ENCODE measurements around the gene KRT37. TPM values are rescaled to one million over a fixed set of nuclear protein-coding genes. Genes with fewer than 3 reads are reported as not detected.
"Not testable (repeated sequence)": the region's sequence is repeated elsewhere in the genome, so short reads cannot be mapped to it uniquely, and the experiment has no call there.

KRT37 gene
- polyA plus RNA-seq, 1 donor, result not detected

DNA sequence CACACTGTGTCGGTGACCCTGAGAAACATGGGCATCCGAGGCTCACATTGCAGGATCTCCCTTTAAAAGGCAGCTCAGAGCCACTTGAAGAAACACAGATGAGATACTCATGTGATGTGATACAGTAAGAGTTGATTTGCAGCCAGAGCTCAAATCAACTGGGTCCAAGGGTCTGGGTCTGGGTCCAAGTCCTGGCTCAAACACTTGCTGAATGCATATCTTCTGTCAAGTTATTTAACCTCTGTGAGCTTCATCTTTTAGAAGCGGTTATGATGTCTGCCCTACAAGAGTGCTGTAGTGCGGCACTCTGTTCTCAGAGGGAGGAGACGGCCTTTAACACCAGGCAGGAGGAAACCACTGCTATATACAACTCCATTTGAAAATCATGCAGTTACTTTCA, 10.0 kb upstream of the KRT37 start:
- DNase-seq, result no peak

- no peak for DNase-seq
These were observed 9.6 kb upstream of the KRT37 start for GRCh38 chr17:41434005-41434404.

- no peak for DNase-seq
These were observed 9.2 kb upstream of the KRT37 start for GRCh38 chr17:41433586-41433985.

DNA sequence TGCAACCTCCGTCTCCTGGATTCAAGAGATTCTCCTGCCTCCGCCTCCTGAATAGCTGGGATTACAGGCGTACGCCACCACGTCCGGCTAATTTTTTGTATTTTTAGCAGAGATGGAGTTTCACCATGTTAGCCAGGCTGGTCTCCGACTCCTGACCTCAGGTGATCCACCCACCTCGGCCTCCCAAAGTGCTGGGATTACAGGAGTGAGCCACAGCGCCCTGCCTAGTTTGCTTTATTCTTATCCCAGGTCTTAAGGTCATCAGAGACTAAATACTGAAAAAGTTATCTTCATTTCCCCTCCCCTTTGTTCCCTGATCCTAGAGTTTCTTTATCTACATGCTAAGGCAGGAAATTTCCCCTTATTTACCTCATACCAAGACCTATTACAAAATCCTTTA, 6.0 kb upstream of the KRT37 start:
- not testable (repeated sequence) for DNase-seq

DNA sequence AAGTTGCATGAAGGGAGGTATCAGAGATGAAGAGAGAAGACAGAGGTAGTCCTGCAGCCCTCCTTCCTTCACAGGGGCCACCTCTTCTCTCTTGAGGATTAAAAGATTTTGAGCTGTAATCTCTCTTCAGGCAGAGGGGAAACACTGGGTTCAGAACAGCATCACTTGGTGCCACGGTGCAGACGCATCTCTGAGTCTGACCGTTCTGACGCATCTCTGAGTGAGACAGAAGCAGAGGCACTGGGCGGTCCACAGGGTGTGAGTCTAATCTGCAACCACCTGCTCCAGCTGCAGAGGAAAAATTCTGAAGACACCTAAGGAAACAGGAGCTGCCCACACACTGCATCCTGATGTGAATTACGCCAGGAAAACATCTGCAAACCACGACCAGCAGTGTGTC, 5.3 kb upstream of the KRT37 start:
- DNase-seq, result no peak

DNA sequence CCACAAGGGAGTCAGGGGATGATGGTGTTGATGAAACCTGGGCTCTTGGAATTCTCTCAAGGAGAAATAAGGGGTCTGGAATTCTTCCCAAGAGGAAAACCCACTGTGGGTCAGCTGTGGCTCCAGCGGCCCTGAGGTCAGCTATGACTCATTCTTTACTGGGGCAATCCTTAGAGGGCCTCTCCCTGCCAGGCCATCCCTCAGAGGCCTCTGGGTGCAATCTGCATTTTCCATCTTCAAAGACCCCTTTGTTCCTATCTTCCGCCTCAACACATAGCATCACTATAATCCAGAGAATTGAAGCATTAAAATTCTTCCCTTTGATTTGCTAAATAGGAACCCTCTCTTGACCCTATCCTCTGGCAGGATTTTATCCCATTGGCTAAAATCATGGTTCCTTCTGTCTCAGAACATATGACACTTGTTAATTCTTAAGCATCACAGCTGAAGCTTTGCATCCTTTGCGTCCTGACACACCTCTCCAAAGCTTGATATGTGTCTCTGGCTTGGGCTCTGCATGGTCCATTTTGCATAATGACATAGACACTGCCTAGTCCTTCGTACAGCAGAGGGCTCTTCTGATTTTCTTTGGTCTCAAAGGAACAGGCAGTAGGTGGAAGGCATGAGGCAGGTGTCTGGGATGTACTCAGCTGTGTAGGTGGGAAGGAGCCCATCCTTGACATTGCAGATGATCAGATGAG, 4.4 kb upstream of the KRT37 start:
- no peak for DNase-seq

DNA sequence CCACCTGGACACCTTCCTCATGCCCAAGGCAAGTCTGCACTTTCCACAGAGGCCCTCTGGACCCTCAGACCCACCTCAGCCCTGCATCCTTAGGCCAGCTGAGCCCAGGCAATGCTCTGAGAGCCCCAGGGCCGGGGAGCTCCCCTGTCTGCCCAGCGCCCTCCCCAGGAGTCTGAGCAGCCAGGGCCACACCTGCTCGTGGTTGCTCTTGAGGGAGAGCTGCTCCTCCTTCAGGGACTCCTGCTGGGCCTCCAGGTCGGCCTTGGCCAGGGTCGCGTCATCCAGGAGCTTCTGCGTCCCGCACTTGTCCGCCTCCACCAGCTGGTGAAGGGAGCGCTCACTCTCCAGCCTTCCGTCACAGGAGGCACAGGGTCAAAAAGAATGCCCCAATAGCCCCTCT, 1.8 kb downstream of the KRT37 start:
- DNase-seq, result not testable (repeated sequence)

DNA sequence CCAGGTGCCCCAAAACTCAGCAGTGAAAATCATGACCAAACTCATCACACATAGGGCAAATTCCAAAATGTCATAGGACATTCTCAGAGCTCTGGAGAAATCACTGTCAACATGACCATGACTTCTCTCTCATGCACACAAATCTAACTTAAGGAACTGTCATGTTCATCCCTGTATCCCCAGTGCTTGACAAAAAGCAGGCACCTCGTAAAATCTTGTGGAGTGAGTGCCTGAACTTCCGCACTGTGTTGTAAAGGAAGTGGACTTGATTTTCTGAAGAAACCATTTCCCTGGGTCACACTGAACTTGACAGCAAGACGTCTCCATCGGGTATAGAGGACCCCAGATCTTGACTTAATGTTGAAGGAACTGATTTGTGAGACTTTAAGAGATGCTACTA, 2.8 kb downstream of the KRT37 start:
- DNase-seq, result no peak

- no peak for DNase-seq
These were observed 3.3 kb downstream of the KRT37 start for GRCh38 chr17:41421116-41421515.

DNA sequence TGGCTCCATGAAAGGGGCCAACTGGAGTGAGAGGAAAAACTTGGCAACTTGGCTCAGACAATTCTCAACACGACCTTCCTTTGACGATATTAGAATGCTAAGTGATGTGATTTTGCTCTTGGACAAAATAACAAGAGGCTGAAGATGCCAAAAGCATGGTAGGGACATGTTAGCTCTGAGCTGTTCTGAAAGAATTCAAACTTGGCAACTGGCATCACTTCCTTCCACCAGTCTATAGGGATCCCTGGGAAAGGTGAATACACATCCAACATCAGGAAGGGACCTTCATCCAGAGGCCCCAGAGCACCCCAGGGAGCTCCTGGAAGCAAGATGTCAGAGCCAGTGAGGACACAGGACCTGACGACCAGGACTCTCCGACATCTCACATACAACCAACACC, 4.3 kb downstream of the KRT37 start:
- DNase-seq, result no peak

DNA sequence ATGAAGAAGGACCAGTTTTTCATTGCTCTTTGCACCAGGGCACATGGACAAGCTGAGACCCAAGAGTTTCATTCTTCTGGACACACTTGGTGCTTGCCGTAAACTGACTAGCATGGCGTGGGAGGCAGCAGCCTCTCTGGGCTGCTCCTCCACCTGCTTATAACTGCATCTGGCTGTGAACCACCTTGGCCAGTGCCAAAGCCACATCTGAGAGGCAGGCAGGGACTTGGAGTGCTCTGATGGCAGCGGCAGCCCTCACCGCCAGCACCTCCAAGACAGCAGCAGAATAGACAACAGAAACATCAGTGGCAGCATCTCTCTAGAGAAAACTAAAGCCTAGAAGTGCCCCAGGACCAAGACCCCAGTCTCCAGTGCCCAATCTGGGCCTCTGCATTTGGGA, 4.7 kb downstream of the KRT37 start:
- DNase-seq, result no peak

- no peak for DNase-seq
These were observed 6.1 kb downstream of the KRT37 start for GRCh38 chr17:41418116-41418860.

DNA sequence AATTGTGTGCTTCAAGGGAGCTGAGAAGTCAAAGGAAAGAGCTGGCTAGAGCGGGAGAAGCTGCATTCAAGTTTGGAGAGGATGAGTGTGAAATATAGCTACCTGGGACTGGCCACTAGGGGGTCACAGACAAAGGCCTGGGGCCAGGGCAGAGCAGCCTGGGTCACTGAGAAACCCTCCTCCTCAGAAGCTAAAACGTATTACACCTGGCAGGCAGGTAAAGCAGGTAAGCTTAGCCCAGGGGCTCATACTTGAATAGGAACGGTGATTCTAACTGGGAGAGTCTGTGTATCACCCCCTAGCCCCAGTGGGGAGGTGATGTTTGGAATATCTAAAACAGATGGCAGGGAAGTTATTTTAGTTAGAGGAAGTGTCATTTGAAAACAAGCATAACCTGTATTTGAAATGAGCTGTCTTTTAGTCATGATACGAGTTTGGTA, 6.8 kb downstream of the KRT37 start:
- no peak for DNase-seq

GRCh38 chr17:41417127-41417526, 7.3 kb downstream of the KRT37 start:
- no peak for DNase-seq

- DNase-seq, result no peak
These were observed 7.9 kb downstream of the KRT37 start for GRCh38 chr17:41416479-41416878.

DNA sequence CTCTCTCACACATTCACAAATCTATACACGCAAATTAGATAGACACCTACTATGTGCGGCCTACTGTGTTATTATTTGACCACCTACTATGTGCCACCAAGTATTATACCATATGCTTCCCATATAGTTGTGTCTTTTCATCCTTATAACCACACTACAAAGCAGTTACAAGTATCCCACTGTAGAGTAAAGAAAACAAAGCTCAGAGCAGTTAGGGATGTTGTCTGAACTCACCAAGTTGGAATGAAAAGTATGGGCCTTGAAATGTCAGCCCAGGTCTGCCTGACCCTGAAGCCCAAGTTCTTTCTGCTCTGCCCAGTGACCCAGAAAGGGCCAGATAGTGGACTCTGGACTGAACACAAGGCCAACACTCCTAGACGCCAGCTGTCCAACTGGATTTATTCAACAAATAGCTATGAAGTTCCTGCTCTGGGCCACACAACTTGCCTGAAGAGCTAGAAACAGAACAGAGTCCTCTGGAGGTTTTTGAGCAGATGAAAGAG, 8.5 kb downstream of the KRT37 start:
- DNase-seq, result no peak

GRCh38 chr17:41415411-41415810, 9.0 kb downstream of the KRT37 start:
- DNase-seq, result no peak

DNA sequence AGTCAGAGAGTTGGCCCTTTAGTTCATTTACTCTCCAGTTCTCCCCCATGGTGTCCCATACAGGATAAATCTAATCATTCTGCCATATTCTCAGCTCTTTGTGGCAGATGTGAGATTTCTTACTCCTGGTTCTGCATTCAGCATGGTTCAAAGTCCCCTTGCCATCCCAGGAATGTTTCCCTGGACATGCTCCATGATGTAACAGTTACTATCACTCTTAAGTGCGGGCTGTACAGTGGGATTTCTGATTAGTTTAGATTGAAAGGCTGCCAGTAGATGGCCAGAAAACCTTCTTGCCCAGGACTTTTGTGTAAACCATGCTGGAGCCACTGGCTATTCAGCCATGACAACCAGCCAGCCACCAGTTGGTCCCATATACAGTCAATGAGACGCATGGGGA, 10.4 kb downstream of the KRT37 start:
- no peak for DNase-seq

DNA sequence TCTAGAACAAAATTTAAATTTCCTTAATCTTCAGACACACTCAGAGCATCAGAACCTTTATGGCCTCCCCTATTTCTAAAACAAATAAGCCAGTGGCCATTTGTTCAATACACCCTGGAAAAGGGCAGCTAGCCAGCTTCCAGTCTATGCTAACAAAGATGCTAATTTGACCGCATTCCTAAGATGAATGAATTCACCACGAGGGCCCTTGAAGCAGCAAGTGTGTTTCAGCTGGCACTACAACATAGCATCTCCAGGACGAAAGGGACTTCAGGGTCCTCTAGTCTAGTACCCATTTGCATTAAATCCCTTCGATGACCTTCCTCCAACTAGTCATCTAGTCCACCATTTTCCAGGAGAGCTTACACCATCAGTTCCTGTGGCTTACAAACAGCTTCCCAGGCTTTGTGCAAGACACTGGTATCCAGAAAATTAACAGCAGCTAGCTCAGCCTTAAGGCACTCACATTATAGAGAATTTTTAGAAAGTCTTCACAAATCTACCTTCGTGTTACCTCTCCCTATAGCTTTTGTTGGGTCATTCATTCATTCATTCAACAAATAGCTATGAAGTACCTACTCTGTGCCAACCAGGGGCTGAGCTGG, 10.9 kb downstream of the KRT37 start:
- no peak for DNase-seq

- no peak for DNase-seq
These were observed 13.1 kb downstream of the KRT37 start for GRCh38 chr17:41411072-41411840.

DNA sequence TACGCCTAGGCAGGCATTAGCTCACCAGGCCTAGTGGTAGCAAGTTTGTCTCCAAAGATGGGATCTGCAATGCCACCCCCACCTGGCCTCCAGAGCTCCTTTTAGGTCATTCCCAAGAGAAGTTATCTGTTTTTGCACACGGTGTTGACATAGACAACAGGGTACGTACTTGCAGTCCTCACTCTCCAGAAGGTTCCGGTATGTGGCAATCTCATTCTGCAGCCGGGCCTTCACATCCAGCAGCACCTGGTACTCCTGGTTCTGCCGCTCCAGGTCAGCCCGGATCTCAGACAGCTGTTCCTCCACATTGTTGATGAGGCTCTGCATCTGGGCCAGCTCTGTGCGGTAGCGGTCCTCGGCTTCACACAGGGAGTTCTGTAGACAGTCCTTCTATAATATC, 17.2 kb downstream of the KRT37 start:
- no peak for DNase-seq

GRCh38 chr17:41406205-41406604, 18.2 kb downstream of the KRT37 start:
- no peak for DNase-seq

Data from left kidney (tissue), 2 donors.